Esophagus squamous epithelium (tissue), 5 donors: ENCODE measurements around the gene PELI1. TPM values are rescaled to one million over a fixed set of nuclear protein-coding genes. Genes with fewer than 3 reads are reported as not detected.

Experiments
- DNase-seq: peaks from one replicate; lab custom pipeline; 2025; lab: John Stamatoyannopoulos, UW
- H3K27ac ChIP-seq, 4 donors: fragments of 200-600 bp; sonication (generic); one replicate each; pipeline ENCODE4 v1.5.1; 2016 to 2019; ENCODE audit warnings: mild to moderate bottlenecking in 1 of 4
- H3K27me3 ChIP-seq, 4 donors: fragments of 200-600 bp; sonication (generic); 1 replicate in 3 of 4; 2 replicates in 1 of 4; pipeline versions ENCODE4 v1.5.1 to v1.6.0; 2017 to 2021; ENCODE audit warnings: antibody characterized with exemption in 1 of 4
- H3K36me3 ChIP-seq, 3 donors: fragments of 200-600 bp; sonication (generic); one replicate each; pipeline ENCODE4 v1.5.1; 2016 to 2019
- H3K4me1 ChIP-seq, 3 donors: fragments of 200-600 bp; sonication (generic); one replicate each; pipeline ENCODE4 v1.5.1; 2017 to 2019
- H3K4me3 ChIP-seq, 4 donors: fragments of 200-600 bp; sonication (generic); 1 replicate in 3 of 4; 2 replicates in 1 of 4; pipeline ENCODE4 v1.5.1; 2016 to 2019; ENCODE audit warnings: mild to moderate bottlenecking in 2 of 4, moderate library complexity in 1 of 4
- H3K9me3 ChIP-seq, 3 donors: fragments of 200-600 bp; sonication (generic); one replicate each; pipeline ENCODE4 v1.5.1; 2016 to 2019
- POLR2A ChIP-seq, 4 donors: fragments of 450-650 bp; IDR thresholded peaks; one replicate each; pipeline ENCODE4 v1.6.1; 2017; ENCODE audit warnings: antibody characterized with exemption in 4 of 4, mild to moderate bottlenecking in 4 of 4, moderate library complexity in 3 of 4
- WGBS, 2 donors: methylation state at CpG; one replicate each; pipeline ENCODE4 v1.1.5; 2018; 5-methylcytosine and 5-hydroxymethylcytosine counted together
- intact Hi-C: fragments of 100-400 bp; cut with DNase I; formaldehyde crosslinking; loops from one replicate; pipeline ENCODE4 v1.15.0; 2022
- total RNA-seq, 4 donors: library from RNA; depleted of rRNA; stranded (reverse); fragments of >200 nt; gene quantifications; one replicate each; pipeline ENCODE4 v1.1.0, GENCODE V29; 2016
- TF ChIP-seq, protein P1 (sequence below), 6 experiments: fragments of 450-650 bp in 4 of 6; fragments of 200-600 bp in 2 of 6; sonication (generic) in 2 of 6; IDR thresholded peaks; one replicate each; pipeline ENCODE4 v1.5.1; 2016 to 2019; ENCODE audit warnings: antibody characterized with exemption in 6 of 6, mild to moderate bottlenecking in 4 of 6, moderate library complexity in 4 of 6
- donor health status: DM: yes; HTN: yes; CAD: no.

Gene PELI1
- total RNA-seq, 4 donors from 2014 or later = 23.7 to 40.4 (median 34.5) TPM

- intact Hi-C loops = no loop called here
- Histone ChIP-seq H3K27ac (no peak overlapping the region), H3K36me3 (no peaks in the 10 kb centered on the region), H3K9me3 (no peaks in the 10 kb centered on the region), H3K27me3 (no peaks in the 10 kb centered on the region), H3K4me1 (peaks cover 0 to 8% (median 3%) of the 10 kb centered on the region in 3 donors), H3K4me3 (no peak overlapping the region)
- DNase-seq = no peak
- TF ChIP-seq POLR2A (IDR thresholded peaks at IDR 0.05) = no peak
- TF ChIP-seq, protein P1, sequence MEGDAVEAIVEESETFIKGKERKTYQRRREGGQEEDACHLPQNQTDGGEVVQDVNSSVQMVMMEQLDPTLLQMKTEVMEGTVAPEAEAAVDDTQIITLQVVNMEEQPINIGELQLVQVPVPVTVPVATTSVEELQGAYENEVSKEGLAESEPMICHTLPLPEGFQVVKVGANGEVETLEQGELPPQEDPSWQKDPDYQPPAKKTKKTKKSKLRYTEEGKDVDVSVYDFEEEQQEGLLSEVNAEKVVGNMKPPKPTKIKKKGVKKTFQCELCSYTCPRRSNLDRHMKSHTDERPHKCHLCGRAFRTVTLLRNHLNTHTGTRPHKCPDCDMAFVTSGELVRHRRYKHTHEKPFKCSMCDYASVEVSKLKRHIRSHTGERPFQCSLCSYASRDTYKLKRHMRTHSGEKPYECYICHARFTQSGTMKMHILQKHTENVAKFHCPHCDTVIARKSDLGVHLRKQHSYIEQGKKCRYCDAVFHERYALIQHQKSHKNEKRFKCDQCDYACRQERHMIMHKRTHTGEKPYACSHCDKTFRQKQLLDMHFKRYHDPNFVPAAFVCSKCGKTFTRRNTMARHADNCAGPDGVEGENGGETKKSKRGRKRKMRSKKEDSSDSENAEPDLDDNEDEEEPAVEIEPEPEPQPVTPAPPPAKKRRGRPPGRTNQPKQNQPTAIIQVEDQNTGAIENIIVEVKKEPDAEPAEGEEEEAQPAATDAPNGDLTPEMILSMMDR (IDR thresholded peaks at IDR 0.05) = no peak
Observed at GRCh38 chr2:64157792-64158191, 13.6 kb upstream of the PELI1 start.

DNA sequence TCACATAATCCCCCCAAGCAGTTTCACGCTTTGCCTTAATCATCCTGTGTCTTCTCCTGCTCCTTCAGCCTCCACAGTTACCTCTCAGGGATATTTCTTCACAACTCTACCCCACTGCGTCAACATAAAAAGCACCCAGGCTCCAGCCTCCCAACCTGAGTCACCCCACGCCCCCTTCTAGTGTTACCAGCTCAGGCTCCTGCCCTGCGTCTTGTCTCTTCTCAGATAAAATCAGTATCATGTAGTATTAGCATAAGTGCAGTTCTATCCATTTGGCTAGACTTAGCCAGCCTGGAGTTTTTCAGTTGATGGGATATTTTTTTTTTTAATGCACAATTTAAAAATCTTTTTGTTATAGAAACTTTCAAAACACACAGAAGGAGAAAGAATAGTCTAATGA lies 9.6 kb upstream of the PELI1 start:
- no peaks in the 10 kb centered on the region for H3K36me3 ChIP-seq
- WGBS, 2 donors = 96 to 97% methylated on average over 4 of the region's 4 CpGs
- no peak overlapping the region for H3K4me3 ChIP-seq
- H3K27ac ChIP-seq = no peak overlapping the region
- TF ChIP-seq, protein P1 (IDR thresholded peaks at IDR 0.05) = no peak
- no peak for TF ChIP-seq POLR2A (IDR thresholded peaks at IDR 0.05)
- H3K9me3 ChIP-seq = no peaks in the 10 kb centered on the region
- peaks cover 0 to 13% (median 3%) of the 10 kb centered on the region in 3 donors for H3K4me1 ChIP-seq
- intact Hi-C loops = no loop called here
- DNase-seq = no peak
- H3K27me3 ChIP-seq = no peaks in the 10 kb centered on the region

GRCh38 chr2:64151476-64151875 lies 7.3 kb upstream of the PELI1 start:
- WGBS, 2 donors = 46 to 63% methylated on average over 1 of the region's 1 CpG
- Histone ChIP-seq H3K4me3 (no peak overlapping the region), H3K27me3 (no peaks in the 10 kb centered on the region), H3K9me3 (no peaks in the 10 kb centered on the region), H3K27ac (peak overlapping the region in 1 of 4 donors; percentile 58), H3K36me3 (no peaks in the 10 kb centered on the region), H3K4me1 (peaks cover 0 to 5% (median 0%) of the 10 kb centered on the region in 3 donors)
- intact Hi-C loops = no loop called here
- TF ChIP-seq, protein P1 (IDR thresholded peaks at IDR 0.05) = no peak
- TF ChIP-seq POLR2A (IDR thresholded peaks at IDR 0.05) = no peak
- DNase-seq = no peak

DNA sequence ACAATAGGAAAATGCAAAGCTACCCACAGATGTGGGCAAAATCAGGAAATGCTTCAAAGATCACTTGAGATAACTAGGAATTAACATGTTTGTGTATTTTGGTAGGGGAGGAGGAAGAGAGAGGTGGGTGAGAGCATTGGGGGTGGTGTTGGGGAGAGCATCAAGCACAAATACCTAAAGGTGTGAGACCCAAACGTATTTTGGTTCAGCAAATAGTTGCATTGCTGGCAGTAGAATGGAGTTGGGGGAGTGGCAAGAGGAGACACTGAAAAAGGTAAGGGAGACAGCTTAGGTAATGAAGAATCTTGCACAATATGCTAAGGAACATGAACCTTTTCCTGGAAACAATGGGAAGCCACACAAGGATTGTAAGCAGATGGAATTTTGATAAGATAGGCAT lies 1.5 kb upstream of the PELI1 start:
- H3K27ac ChIP-seq = peak overlapping the region in 2 of 4 donors; percentile 99

GRCh38 chr2:64145119-64145518 lies 899 bp upstream of the PELI1 start:
- Histone ChIP-seq H3K36me3 (no peaks in the 10 kb centered on the region), H3K27me3 (no peaks in the 10 kb centered on the region), H3K27ac (peak overlapping the region in 3 of 4 donors; percentile 99 to 100 (median 99)), H3K9me3 (no peaks in the 10 kb centered on the region), H3K4me3 (no peak overlapping the region), H3K4me1 (peaks cover 0 to 32% (median 5%) of the 10 kb centered on the region in 3 donors)
- 88 to 92% methylated on average over 7 of the region's 7 CpGs for WGBS, 2 donors
- no peak for TF ChIP-seq POLR2A (IDR thresholded peaks at IDR 0.05)
- TF ChIP-seq, protein P1 (IDR thresholded peaks at IDR 0.05) = no peak
- intact Hi-C loops = loop anchor here (10.0 kb wide), 2 partner anchors 60 to 180 kb away; no protein-coding TSS in a partner anchor
- DNase-seq = no peak

More for the DNA sequence above, 1.5 kb upstream of the PELI1 start:
- WGBS, 2 donors = 60% methylated on average over 1 of the region's 1 CpG
- H3K4me3 ChIP-seq = no peak overlapping the region
- no peaks in the 10 kb centered on the region for H3K9me3 ChIP-seq
- peaks cover 0 to 26% (median 5%) of the 10 kb centered on the region in 3 donors for H3K4me1 ChIP-seq
- no peaks in the 10 kb centered on the region for H3K36me3 ChIP-seq
- no peak for DNase-seq
- H3K27me3 ChIP-seq = no peaks in the 10 kb centered on the region
- intact Hi-C loops = loop anchor here (10.0 kb wide), 2 partner anchors 59 to 179 kb away; no protein-coding TSS in a partner anchor
- no peak for TF ChIP-seq POLR2A (IDR thresholded peaks at IDR 0.05)
- TF ChIP-seq, protein P1 (IDR thresholded peaks at IDR 0.05) = no peak
